ENCODE measurements around the gene POLR2I. TPM values are rescaled to one million over a fixed set of nuclear protein-coding genes. Genes with fewer than 3 reads are reported as not detected.
A peak's percentile ranks its signal among the peaks of the same experiment; 100 is the strongest.

POLR2I gene
- total and polyA plus RNA-seq, 2 donors (not counting 3 experiments of a cell fraction or from before 2014, with no cell fraction given) = 53.0 to 64.8 TPM

GRCh38 chr19:36115453-36116343 lies 1.0 kb upstream of the POLR2I start, which contains the start of gene TBCB:
TSS of gene TBCB (plus strand) at chr19:36115468. CDS start at chr19:36115561, 93 bp downstream.
- Histone ChIP-seq H3K27me3 (ENCODE audit: control insufficient read depth in 2 of 2, insufficient read depth in 2 of 2, low read length in 2 of 2) (no peaks in the 10 kb centered on the region), H2AFZ (ENCODE audit: low read depth, low read length) (peak within 1 kb of the TSS; percentile 86), H3K4me1 (ENCODE audit: control insufficient read depth, extremely low read depth, insufficient read depth, low read length) (peaks cover 15% of the 10 kb centered on the region), H3K9ac (replicated peaks; ENCODE audit: extremely low read depth, insufficient read depth, low read length) (peak within 1 kb of the TSS; percentile 71), H4K20me1 (replicated peaks; ENCODE audit: control insufficient read depth, extremely low read depth, insufficient read depth, low read length) (no peaks in the 10 kb centered on the region), H3K27ac (ENCODE audit: insufficient read depth, low read depth, low read length) (peak within 1 kb of the TSS; percentile 68), H3K4me2 (ENCODE audit: insufficient read depth, low read length) (peak within 1 kb of the TSS; percentile 68), H3K36me3 (ENCODE audit: control insufficient read depth in 2 of 2, extremely low read depth in 1 of 2, insufficient read depth in 2 of 2, low read length in 2 of 2) (peaks cover 0 to 14% of the 10 kb centered on the region in 2 experiments), H3K9me3 (replicated peaks; ENCODE audit: control insufficient read depth, insufficient read depth, low read length) (no peaks in the 10 kb centered on the region), H3K9me1 (replicated peaks; ENCODE audit: control insufficient read depth, extremely low read depth, insufficient read depth, low read length) (no peaks in the 10 kb centered on the region), H3K4me3 (replicated peaks in 1 of 3; ENCODE audit: insufficient read depth in 1 of 3, low read depth in 1 of 3, low read length in 3 of 3) (peak within 1 kb of the TSS; percentile 68 to 81 (median 79)), H3K79me2 (ENCODE audit: control insufficient read depth, insufficient read depth, low read length) (peaks cover 15% of the 10 kb centered on the region)
- dilution Hi-C loops (cut with MboI; ENCODE audit: extremely low pct_ligation_motif_present, low sequenced_read_pairs) = no loop called here
- BruUV-seq (replicated peaks) = no TSS peak
- ChIA-PET CTCF (interaction anchor here (0.7 to 3.6 kb wide), 6 partner anchors 12 to 60 kb away, joined by 4 to 32 read pairs (median 5); no protein-coding TSS in a partner anchor), POLR2A (interaction anchor here (1.0 kb wide), 2 partner anchors 12 to 54 kb away, joined by 5 to 6 read pairs; no protein-coding TSS in a partner anchor)
- peak; percentile 79 for FAIRE-seq
- intact Hi-C loops (cut with micrococcal nuclease) = loop anchor here (1.0 kb wide), 8 partner anchors 12 to 184 kb away; partner anchors contain the start of genes ALKBH6, CAPNS1, THAP8 and WDR62
- TF ChIP-seq EZH2 (IDR thresholded peaks at IDR 0.05; ENCODE audit: borderline replicate concordance, low read depth, low read length, severe bottlenecking) = no peak
- TF ChIP-seq GATA2 (IDR thresholded peaks at IDR 0.05; ENCODE audit: insufficient read depth, insufficient read length, low read depth, low read length) = no peak
- no peak for TF ChIP-seq CTCF (IDR thresholded peaks at IDR 0.05; ENCODE audit: extremely low read depth in 1 of 2, insufficient read depth in 1 of 2, low read depth in 1 of 2, low read length in 2 of 2)
- no peak for TF ChIP-seq MAX (IDR thresholded peaks at IDR 0.05; ENCODE audit: insufficient read depth, insufficient read length)
- peak; percentile 53 for TF ChIP-seq POLR2A (IDR thresholded peaks at IDR 0.05; ENCODE audit: low read depth, low read length)
- no peak for TF ChIP-seq POLR2AphosphoS5 (IDR thresholded peaks at IDR 0.05; ENCODE audit: insufficient read depth, low read depth, low read length)
- TF ChIP-seq FOS (IDR thresholded peaks at IDR 0.05; ENCODE audit: borderline replicate concordance, insufficient read depth, low read length) = no peak
- peak; percentile 29 for TF ChIP-seq MYC (IDR thresholded peaks at IDR 0.05; ENCODE audit: low read depth, low read length)
- TF ChIP-seq JUN (IDR thresholded peaks at IDR 0.05; ENCODE audit: borderline replicate concordance, insufficient read depth, insufficient read length, low read depth) = no peak
- peak; percentile 21 for DNase-seq (ENCODE audit: low read depth, low spot score)
